Neural cell (in vitro differentiated cells): ENCODE data around the gene CCDC81.

Experiments used
- EZH2 ChIP-seq: fragments of 200-600, 300-800 bp; shearing (Covaris generic), sonication (generic); IDR thresholded peaks from 2 replicates; pipeline ENCODE4 v1.6.1; 2014; ENCODE audit warnings: antibody characterized with exemption, low read length, borderline replicate concordance, mild to moderate bottlenecking; ENCODE audit not compliant: insufficient read depth, poor library complexity, severe bottlenecking
- TF ChIP-seq, protein P1 (sequence below): fragments of 450-650 bp; IDR thresholded peaks from 2 replicates; pipeline ENCODE4 v1.5.1; 2014; ENCODE audit warnings: antibody characterized with exemption, mild to moderate bottlenecking, moderate library complexity; ENCODE audit not compliant: poor library complexity, severe bottlenecking

DNA sequence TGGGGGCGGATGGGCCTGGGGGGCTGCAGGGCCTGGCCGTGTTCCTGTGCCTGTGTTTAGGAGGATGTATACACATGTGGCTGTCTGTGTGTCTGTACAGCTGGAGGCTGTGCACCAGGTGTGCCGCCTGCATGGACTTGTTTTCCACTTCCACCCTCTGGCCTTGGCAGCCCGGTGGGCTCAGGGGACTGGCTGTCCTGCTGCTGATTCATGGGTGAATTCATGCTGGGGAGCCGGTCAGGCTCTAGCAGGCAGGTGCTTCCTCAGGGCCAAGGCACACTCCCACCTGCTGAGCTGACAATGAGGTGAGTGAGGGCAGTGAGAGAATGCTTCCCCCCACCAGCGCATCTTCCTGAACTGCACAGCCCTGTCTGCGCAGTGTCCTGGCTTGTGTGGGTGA is 88.4 kb downstream of the CCDC81 start:
- TF ChIP-seq, protein P1, sequence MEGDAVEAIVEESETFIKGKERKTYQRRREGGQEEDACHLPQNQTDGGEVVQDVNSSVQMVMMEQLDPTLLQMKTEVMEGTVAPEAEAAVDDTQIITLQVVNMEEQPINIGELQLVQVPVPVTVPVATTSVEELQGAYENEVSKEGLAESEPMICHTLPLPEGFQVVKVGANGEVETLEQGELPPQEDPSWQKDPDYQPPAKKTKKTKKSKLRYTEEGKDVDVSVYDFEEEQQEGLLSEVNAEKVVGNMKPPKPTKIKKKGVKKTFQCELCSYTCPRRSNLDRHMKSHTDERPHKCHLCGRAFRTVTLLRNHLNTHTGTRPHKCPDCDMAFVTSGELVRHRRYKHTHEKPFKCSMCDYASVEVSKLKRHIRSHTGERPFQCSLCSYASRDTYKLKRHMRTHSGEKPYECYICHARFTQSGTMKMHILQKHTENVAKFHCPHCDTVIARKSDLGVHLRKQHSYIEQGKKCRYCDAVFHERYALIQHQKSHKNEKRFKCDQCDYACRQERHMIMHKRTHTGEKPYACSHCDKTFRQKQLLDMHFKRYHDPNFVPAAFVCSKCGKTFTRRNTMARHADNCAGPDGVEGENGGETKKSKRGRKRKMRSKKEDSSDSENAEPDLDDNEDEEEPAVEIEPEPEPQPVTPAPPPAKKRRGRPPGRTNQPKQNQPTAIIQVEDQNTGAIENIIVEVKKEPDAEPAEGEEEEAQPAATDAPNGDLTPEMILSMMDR = no peak
- TF ChIP-seq EZH2 = no peak
